ENCODE data around the gene ZIM2. TPM values are rescaled to one million over a fixed set of nuclear protein-coding genes. Genes with fewer than 3 reads are reported as not detected.

The ZIM2 gene
- total RNA-seq, 1 experiment from 2014 or later = not detected

GRCh38 chr19:56811480-56811879 lies 29.0 kb downstream of the ZIM2 start:
- H3K4me1 Mint-ChIP-seq = no peaks in the 10 kb centered on the region
- peaks cover 95% of the 10 kb centered on the region for H3K9me3 Mint-ChIP-seq
- H3K4me3 Mint-ChIP-seq = no peak overlapping the region
- H3K36me3 Mint-ChIP-seq = peaks cover 86% of the 10 kb centered on the region
- DNase-seq (ENCODE audit: low spot score) = no peak
- H3K27ac Mint-ChIP-seq = no peak overlapping the region
- ATAC-seq = no peak
- H3K27me3 Mint-ChIP-seq (ENCODE audit: low read depth) = peaks cover 10% of the 10 kb centered on the region
- CTCF ChIA-PET = no interaction called here
- TF ChIP-seq, protein P1, sequence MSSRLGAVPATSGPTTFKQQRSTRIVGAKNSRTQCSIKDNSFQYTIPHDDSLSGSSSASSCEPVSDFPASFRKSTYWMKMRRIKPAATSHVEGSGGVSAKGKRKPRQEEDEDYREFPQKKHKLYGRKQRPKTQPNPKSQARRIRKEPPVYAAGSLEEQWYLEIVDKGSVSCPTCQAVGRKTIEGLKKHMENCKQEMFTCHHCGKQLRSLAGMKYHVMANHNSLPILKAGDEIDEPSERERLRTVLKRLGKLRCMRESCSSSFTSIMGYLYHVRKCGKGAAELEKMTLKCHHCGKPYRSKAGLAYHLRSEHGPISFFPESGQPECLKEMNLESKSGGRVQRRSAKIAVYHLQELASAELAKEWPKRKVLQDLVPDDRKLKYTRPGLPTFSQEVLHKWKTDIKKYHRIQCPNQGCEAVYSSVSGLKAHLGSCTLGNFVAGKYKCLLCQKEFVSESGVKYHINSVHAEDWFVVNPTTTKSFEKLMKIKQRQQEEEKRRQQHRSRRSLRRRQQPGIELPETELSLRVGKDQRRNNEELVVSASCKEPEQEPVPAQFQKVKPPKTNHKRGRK (CRISPR knock-in tag; IDR thresholded peaks at IDR 0.05; ENCODE audit: borderline replicate concordance) = no peak
- TF ChIP-seq FOXK1 (CRISPR knock-in tag; IDR thresholded peaks at IDR 0.05) (no peak), ARID4B (CRISPR knock-in tag; IDR thresholded peaks at IDR 0.05; ENCODE audit: borderline replicate concordance) (no peak), ZNF396 (CRISPR knock-in tag; IDR thresholded peaks at IDR 0.05; ENCODE audit: borderline replicate concordance) (no peak), OVOL2 (CRISPR knock-in tag; IDR thresholded peaks at IDR 0.05; ENCODE audit: borderline replicate concordance) (no peak), NR2C2 (CRISPR knock-in tag; IDR thresholded peaks at IDR 0.05) (no peak), TP53 (CRISPR knock-in tag; IDR thresholded peaks at IDR 0.05) (no peak), ATF6 (CRISPR knock-in tag; IDR thresholded peaks at IDR 0.05) (no peak), GABPB1 (CRISPR knock-in tag; IDR thresholded peaks at IDR 0.05) (no peak), HMGA2 (CRISPR knock-in tag; IDR thresholded peaks at IDR 0.05) (no peak), NR1H2 (CRISPR knock-in tag; IDR thresholded peaks at IDR 0.05) (no peak), E2F4 (CRISPR knock-in tag; IDR thresholded peaks at IDR 0.05; ENCODE audit: borderline replicate concordance, low read depth) (no peak), MAX (CRISPR knock-in tag; IDR thresholded peaks at IDR 0.05) (no peak), CBFB (CRISPR knock-in tag; IDR thresholded peaks at IDR 0.05; ENCODE audit: low read depth) (no peak), STAT6 (CRISPR knock-in tag; conservative IDR thresholded peaks at IDR 0.05; ENCODE audit: low read depth) (no peak)
- TF ChIP-seq, protein P2, sequence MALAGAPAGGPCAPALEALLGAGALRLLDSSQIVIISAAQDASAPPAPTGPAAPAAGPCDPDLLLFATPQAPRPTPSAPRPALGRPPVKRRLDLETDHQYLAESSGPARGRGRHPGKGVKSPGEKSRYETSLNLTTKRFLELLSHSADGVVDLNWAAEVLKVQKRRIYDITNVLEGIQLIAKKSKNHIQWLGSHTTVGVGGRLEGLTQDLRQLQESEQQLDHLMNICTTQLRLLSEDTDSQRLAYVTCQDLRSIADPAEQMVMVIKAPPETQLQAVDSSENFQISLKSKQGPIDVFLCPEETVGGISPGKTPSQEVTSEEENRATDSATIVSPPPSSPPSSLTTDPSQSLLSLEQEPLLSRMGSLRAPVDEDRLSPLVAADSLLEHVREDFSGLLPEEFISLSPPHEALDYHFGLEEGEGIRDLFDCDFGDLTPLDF (CRISPR knock-in tag; IDR thresholded peaks at IDR 0.05) = no peak
- TF ChIP-seq, protein P3, sequence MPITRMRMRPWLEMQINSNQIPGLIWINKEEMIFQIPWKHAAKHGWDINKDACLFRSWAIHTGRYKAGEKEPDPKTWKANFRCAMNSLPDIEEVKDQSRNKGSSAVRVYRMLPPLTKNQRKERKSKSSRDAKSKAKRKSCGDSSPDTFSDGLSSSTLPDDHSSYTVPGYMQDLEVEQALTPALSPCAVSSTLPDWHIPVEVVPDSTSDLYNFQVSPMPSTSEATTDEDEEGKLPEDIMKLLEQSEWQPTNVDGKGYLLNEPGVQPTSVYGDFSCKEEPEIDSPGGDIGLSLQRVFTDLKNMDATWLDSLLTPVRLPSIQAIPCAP (CRISPR knock-in tag; IDR thresholded peaks at IDR 0.05) = no peak
- POLR2A ChIA-PET = no interaction called here
